GM12874 (cell line): Measurements from ENCODE around the gene SPATA25.

Experiments used
- TF ChIP-seq, protein P1 (sequence below): IDR thresholded peaks from 2 replicates; pipeline ENCODE4 v1.5.1; 2011; ENCODE audit warnings: low read depth, mild to moderate bottlenecking, control low read depth, low read length, moderate library complexity; ENCODE audit not compliant: insufficient read depth

SPATA25 gene

DNA sequence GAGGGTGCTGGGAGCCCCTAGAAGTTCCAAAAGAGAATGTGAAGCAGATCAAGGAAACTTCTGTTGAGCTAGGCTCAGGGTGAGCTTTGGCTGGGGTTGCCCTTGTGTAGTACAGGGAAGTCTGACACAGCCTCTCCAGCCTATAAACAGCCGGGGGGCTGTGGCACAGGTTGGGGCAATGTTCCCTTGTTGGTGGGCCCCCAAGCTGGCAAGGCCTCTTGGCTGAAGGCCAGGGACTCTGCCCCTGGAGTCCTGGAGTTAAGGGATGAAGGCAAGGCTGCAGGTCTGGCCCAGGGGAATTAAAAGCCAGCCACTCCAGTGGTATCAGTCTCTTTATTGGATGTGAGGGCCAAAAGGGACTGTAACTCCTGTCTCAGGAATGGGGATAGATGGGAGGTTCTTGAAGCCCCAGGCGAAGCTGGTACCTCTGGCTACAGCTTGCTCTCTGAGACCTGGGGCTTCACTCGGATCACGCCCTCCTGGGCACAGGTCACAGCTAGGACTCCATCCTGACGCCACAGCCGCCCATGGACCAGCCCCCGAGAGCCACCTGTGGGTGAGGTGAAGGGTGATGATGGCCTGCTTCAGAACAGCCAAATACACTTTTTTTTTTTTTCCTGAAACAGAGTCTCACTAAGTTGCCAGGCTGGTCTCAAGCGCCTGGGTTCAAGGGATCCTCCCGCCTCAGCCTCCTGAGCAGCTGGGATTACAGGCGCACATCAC, 45.9 kb downstream of the SPATA25 start:
- TF ChIP-seq, protein P1, sequence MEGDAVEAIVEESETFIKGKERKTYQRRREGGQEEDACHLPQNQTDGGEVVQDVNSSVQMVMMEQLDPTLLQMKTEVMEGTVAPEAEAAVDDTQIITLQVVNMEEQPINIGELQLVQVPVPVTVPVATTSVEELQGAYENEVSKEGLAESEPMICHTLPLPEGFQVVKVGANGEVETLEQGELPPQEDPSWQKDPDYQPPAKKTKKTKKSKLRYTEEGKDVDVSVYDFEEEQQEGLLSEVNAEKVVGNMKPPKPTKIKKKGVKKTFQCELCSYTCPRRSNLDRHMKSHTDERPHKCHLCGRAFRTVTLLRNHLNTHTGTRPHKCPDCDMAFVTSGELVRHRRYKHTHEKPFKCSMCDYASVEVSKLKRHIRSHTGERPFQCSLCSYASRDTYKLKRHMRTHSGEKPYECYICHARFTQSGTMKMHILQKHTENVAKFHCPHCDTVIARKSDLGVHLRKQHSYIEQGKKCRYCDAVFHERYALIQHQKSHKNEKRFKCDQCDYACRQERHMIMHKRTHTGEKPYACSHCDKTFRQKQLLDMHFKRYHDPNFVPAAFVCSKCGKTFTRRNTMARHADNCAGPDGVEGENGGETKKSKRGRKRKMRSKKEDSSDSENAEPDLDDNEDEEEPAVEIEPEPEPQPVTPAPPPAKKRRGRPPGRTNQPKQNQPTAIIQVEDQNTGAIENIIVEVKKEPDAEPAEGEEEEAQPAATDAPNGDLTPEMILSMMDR, result no peak

DNA sequence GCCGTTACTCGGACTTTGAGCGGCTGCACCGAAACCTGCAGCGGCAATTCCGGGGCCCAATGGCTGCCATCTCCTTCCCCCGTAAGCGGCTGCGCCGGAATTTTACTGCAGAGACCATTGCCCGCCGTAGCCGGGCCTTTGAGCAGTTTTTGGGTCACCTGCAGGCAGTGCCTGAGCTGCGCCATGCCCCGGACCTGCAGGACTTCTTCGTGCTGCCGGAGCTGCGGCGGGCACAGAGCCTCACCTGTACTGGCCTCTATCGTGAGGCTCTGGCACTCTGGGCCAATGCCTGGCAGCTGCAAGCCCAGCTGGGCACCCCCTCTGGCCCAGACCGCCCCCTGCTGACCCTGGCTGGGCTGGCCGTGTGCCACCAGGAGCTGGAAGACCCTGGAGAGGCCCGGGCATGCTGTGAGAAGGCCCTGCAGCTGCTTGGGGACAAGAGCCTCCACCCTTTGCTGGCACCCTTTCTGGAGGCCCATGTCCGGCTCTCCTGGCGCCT, 46.7 kb downstream of the SPATA25 start:
- TF ChIP-seq, protein P1, result no peak

DNA sequence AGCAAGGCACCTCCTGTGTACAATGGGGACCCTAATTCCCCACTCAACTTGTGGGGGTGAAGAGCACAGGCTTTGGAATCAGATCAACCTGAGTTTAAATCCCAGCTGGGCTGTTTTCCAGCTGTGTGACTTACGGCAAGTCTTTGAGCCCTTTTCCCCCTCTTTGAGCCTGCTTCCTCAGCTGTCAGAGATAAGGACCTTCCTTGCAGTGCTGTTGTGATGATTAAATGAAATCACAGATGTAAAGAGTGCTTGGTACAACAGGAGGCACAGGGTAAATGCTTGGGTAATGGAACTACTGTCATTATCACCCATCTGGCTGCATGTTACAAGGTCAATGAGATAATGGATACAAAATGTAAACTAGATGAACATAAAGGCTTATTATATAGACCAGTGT, 50.6 kb downstream of the SPATA25 start:
- TF ChIP-seq, protein P1, result no peak
